Suprapubic skin (tissue), 3 donors: Measurements from ENCODE around the gene QKI.

Experiments used
- CTCF ChIP-seq, 2 donors: fragments of 200-600 bp in 1 of 2; fragments of 450-650 bp in 1 of 2; sonication (generic) in 1 of 2; IDR thresholded peaks; one replicate each; pipeline ENCODE4 v1.5.1; 2016 to 2019; ENCODE audit warnings: antibody characterized with exemption in 2 of 2, mild to moderate bottlenecking in 1 of 2, moderate library complexity in 1 of 2
- POLR2A ChIP-seq, 2 donors: fragments of 450-650 bp; IDR thresholded peaks; one replicate each; pipeline ENCODE4 v1.6.1; 2017; ENCODE audit warnings: antibody characterized with exemption in 2 of 2, mild to moderate bottlenecking in 2 of 2, moderate library complexity in 2 of 2

GRCh38 chr6:163533443-163533842 is 118.9 kb downstream of the QKI start:
- TF ChIP-seq CTCF (IDR thresholded peaks at IDR 0.05) (no peak), POLR2A (IDR thresholded peaks at IDR 0.05) (no peak)
